ENCODE data around the gene UTRN. TPM values are rescaled to one million over a fixed set of nuclear protein-coding genes. Genes with fewer than 3 reads are reported as not detected.

The UTRN gene
- total RNA-seq, 1 experiment from 2014 or later: 10.7 TPM

- H3K9me3 ChIP-seq (ENCODE audit: low read length): no peaks in the 10 kb centered on the region
- H3K9me2 ChIP-seq (replicated peaks; ENCODE audit: insufficient read depth, low read length): no peaks in the 10 kb centered on the region
- no peaks in the 10 kb centered on the region for H3K36me3 ChIP-seq (ENCODE audit: insufficient read depth, low read length)
- no peaks in the 10 kb centered on the region for H3K4me1 ChIP-seq (ENCODE audit: low read length)
- H3K4me2 ChIP-seq (ENCODE audit: low read depth, low read length, poor library complexity, severe bottlenecking): no peak overlapping the region
- H4K20me1 ChIP-seq (ENCODE audit: insufficient read depth, low read depth, low read length): no peaks in the 10 kb centered on the region
- no peaks in the 10 kb centered on the region for H3K79me2 ChIP-seq (ENCODE audit: low read length)
- H3K27ac ChIP-seq (ENCODE audit: low read length): no peak overlapping the region
- H3K27me3 ChIP-seq (ENCODE audit: low read length): 0 out of 2 replicates have a peak, but pooled peaks cover 2% of the 10 kb centered on the region
- H2AFZ ChIP-seq (ENCODE audit: low read length): no peak overlapping the region
- H3K4me3 ChIP-seq (ENCODE audit: low read length): no peak overlapping the region
- no peak overlapping the region for H3K9ac ChIP-seq (ENCODE audit: low read length)
- no peak for DNase-seq
Observed at GRCh38 chr6:144319211-144319610, 34.1 kb downstream of the UTRN start.

DNA sequence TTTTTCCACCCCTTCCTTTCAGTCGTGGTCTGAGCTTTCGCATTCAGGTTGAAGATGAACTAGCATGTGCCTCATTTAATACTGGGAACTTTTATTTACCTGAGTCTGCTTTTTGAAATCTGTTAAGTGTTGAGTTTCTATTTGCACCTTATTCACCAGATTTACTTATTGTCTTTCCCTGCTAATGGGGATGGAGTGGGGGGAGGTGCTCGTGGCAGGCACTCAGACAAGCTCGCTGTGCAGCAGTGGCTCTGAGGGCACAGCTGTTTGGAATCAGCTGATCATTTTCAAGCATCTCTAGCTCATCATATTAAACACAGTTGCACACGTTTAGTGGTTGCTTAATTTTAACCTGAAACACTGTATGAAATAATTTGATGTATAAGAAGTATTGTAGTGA lies 35.6 kb downstream of the UTRN start:
- Histone ChIP-seq H4K20me1 (ENCODE audit: insufficient read depth, low read depth, low read length) (no peaks in the 10 kb centered on the region), H3K79me2 (ENCODE audit: low read length) (no peaks in the 10 kb centered on the region), H3K9me2 (replicated peaks; ENCODE audit: insufficient read depth, low read length) (no peaks in the 10 kb centered on the region), H3K9ac (ENCODE audit: low read length) (no peak overlapping the region), H3K9me3 (ENCODE audit: low read length) (no peaks in the 10 kb centered on the region), H3K4me2 (ENCODE audit: low read depth, low read length, poor library complexity, severe bottlenecking) (no peak overlapping the region), H2AFZ (ENCODE audit: low read length) (no peak overlapping the region), H3K4me3 (ENCODE audit: low read length) (no peak overlapping the region), H3K36me3 (ENCODE audit: insufficient read depth, low read length) (no peaks in the 10 kb centered on the region), H3K27me3 (ENCODE audit: low read length) (0 out of 2 replicates have a peak, but pooled peaks cover 2% of the 10 kb centered on the region), H3K27ac (ENCODE audit: low read length) (no peak overlapping the region), H3K4me1 (ENCODE audit: low read length) (no peaks in the 10 kb centered on the region)
- DNase-seq: no peak

GRCh38 chr6:144321839-144322591 lies 36.9 kb downstream of the UTRN start:
- no peak overlapping the region for H3K4me2 ChIP-seq (ENCODE audit: low read depth, low read length, poor library complexity, severe bottlenecking)

DNA sequence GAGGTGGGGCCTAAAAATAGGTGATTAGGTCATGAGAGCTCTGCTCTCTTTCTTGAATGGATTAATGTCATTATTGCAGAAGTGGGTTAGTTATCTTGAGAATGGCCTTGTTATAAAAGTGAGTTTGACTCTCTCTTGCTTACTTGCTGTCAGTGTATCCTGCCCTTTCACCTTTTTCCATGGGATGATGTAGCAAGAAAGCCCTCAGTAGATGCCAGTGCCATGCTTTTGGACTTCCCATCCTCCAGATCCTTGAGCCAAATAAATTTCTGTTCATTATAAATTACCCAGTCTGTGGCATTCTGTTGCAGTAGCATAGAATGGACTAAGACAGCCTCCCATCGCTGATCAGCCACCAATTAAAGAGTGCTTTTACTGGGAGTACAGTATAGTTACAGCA lies 40.1 kb downstream of the UTRN start:
- Histone ChIP-seq H3K27me3 (ENCODE audit: low read length) (0 out of 2 replicates have a peak, but pooled peaks cover 2% of the 10 kb centered on the region), H2AFZ (ENCODE audit: low read length) (no peak overlapping the region), H3K79me2 (ENCODE audit: low read length) (no peaks in the 10 kb centered on the region), H3K4me2 (ENCODE audit: low read depth, low read length, poor library complexity, severe bottlenecking) (no peak overlapping the region), H3K9ac (ENCODE audit: low read length) (no peak overlapping the region), H3K9me2 (replicated peaks; ENCODE audit: insufficient read depth, low read length) (no peaks in the 10 kb centered on the region), H3K27ac (ENCODE audit: low read length) (no peak overlapping the region), H3K9me3 (ENCODE audit: low read length) (no peaks in the 10 kb centered on the region), H3K4me3 (ENCODE audit: low read length) (no peak overlapping the region), H3K36me3 (ENCODE audit: insufficient read depth, low read length) (no peaks in the 10 kb centered on the region), H4K20me1 (ENCODE audit: insufficient read depth, low read depth, low read length) (no peaks in the 10 kb centered on the region), H3K4me1 (ENCODE audit: low read length) (no peaks in the 10 kb centered on the region)
- no peak for DNase-seq

More at GRCh38 chr6:144321839-144322591, 36.9 kb downstream of the UTRN start:
- Histone ChIP-seq H4K20me1 (ENCODE audit: insufficient read depth, low read depth, low read length) (no peaks in the 10 kb centered on the region), H3K9me3 (ENCODE audit: low read length) (no peaks in the 10 kb centered on the region), H3K27ac (ENCODE audit: low read length) (no peak overlapping the region), H3K27me3 (ENCODE audit: low read length) (0 out of 2 replicates have a peak, but pooled peaks cover 2% of the 10 kb centered on the region), H3K9me2 (replicated peaks; ENCODE audit: insufficient read depth, low read length) (no peaks in the 10 kb centered on the region), H3K79me2 (ENCODE audit: low read length) (no peaks in the 10 kb centered on the region), H3K36me3 (ENCODE audit: insufficient read depth, low read length) (no peaks in the 10 kb centered on the region), H3K4me3 (ENCODE audit: low read length) (no peak overlapping the region), H2AFZ (ENCODE audit: low read length) (no peak overlapping the region), H3K9ac (ENCODE audit: low read length) (no peak overlapping the region), H3K4me1 (ENCODE audit: low read length) (no peaks in the 10 kb centered on the region)
- DNase-seq: no peak

DNA sequence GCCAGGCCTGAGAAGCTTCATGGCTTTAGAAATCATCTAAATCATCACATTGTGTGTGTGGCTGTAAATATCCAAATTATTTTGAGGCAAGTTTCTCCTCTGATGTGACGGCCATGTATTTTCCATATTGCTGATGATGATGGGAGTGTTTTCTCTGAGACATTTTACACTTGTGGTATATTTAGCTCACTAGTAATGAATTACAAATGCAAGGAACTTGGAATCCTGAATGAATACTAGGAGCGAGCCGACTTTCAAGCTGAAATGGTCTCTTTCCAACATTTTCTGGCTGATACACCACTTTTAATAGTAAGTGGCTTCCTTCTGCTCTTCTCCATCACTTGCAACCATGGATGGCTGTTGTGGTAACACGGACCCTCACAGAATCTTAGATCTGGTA lies 41.3 kb downstream of the UTRN start:
- Histone ChIP-seq H3K9me2 (replicated peaks; ENCODE audit: insufficient read depth, low read length) (no peaks in the 10 kb centered on the region), H4K20me1 (ENCODE audit: insufficient read depth, low read depth, low read length) (no peaks in the 10 kb centered on the region), H3K4me2 (ENCODE audit: low read depth, low read length, poor library complexity, severe bottlenecking) (no peak overlapping the region), H3K36me3 (ENCODE audit: insufficient read depth, low read length) (no peaks in the 10 kb centered on the region), H3K4me1 (ENCODE audit: low read length) (no peaks in the 10 kb centered on the region), H3K9me3 (ENCODE audit: low read length) (no peaks in the 10 kb centered on the region), H2AFZ (ENCODE audit: low read length) (no peak overlapping the region), H3K9ac (ENCODE audit: low read length) (no peak overlapping the region), H3K27me3 (ENCODE audit: low read length) (0 out of 2 replicates have a peak, but pooled peaks cover 2% of the 10 kb centered on the region), H3K79me2 (ENCODE audit: low read length) (no peaks in the 10 kb centered on the region), H3K4me3 (ENCODE audit: low read length) (no peak overlapping the region), H3K27ac (ENCODE audit: low read length) (no peak overlapping the region)
- no peak for DNase-seq

DNA sequence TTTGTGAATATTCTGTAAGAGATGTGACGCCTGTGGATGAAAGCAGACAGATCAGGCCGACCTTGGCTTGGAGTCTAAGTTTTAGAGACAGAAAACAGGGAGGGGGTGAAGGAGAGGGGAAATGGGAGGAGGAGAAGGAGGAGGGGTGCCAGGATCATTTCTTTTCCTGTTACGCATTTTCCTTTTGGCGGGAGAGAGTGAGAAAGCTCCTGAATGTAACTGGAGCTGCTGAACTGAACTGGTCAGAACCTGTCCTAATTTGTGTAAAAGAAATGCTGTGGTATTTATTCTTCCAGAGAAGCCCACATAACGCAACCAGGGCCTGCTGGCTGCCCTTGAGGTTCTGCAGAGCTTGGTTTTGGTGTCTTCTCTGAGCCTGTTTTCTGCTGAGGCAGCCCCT lies 41.9 kb downstream of the UTRN start:
- no peak overlapping the region for H3K9ac ChIP-seq (ENCODE audit: low read length)
- no peak overlapping the region for H2AFZ ChIP-seq (ENCODE audit: low read length)
- H3K36me3 ChIP-seq (ENCODE audit: insufficient read depth, low read length): no peaks in the 10 kb centered on the region
- no peak overlapping the region for H3K4me3 ChIP-seq (ENCODE audit: low read length)
- no peaks in the 10 kb centered on the region; the same call in 1 of the 2 replicates for H4K20me1 ChIP-seq (ENCODE audit: insufficient read depth, low read depth, low read length)
- H3K9me2 ChIP-seq (replicated peaks; ENCODE audit: insufficient read depth, low read length): no peaks in the 10 kb centered on the region
- H3K4me1 ChIP-seq (ENCODE audit: low read length): no peaks in the 10 kb centered on the region
- no peaks in the 10 kb centered on the region for H3K79me2 ChIP-seq (ENCODE audit: low read length)
- 0 out of 2 replicates have a peak, but pooled peaks cover 2% of the 10 kb centered on the region for H3K27me3 ChIP-seq (ENCODE audit: low read length)
- H3K4me2 ChIP-seq (ENCODE audit: low read depth, low read length, poor library complexity, severe bottlenecking): no peak overlapping the region
- no peak overlapping the region for H3K27ac ChIP-seq (ENCODE audit: low read length)
- H3K9me3 ChIP-seq (ENCODE audit: low read length): no peaks in the 10 kb centered on the region
- no peak for DNase-seq

GRCh38 chr6:144330017-144330987 lies 45.2 kb downstream of the UTRN start:
- Histone ChIP-seq H3K9ac (ENCODE audit: low read length) (no peak overlapping the region), H3K4me3 (ENCODE audit: low read length) (no peak overlapping the region), H3K9me3 (ENCODE audit: low read length) (no peaks in the 10 kb centered on the region), H3K4me1 (ENCODE audit: low read length) (peaks cover 17% of the 10 kb centered on the region), H4K20me1 (ENCODE audit: insufficient read depth, low read depth, low read length) (no peaks in the 10 kb centered on the region; the same call in 1 of the 2 replicates), H3K9me2 (replicated peaks; ENCODE audit: insufficient read depth, low read length) (no peaks in the 10 kb centered on the region), H3K79me2 (ENCODE audit: low read length) (no peaks in the 10 kb centered on the region), H3K27me3 (ENCODE audit: low read length) (no peaks in the 10 kb centered on the region), H3K4me2 (ENCODE audit: low read depth, low read length, poor library complexity, severe bottlenecking) (no peak overlapping the region), H2AFZ (ENCODE audit: low read length) (no peak overlapping the region), H3K36me3 (ENCODE audit: insufficient read depth, low read length) (no peaks in the 10 kb centered on the region), H3K27ac (ENCODE audit: low read length) (no peak overlapping the region)
- DNase-seq: no peak

- Histone ChIP-seq H4K20me1 (ENCODE audit: insufficient read depth, low read depth, low read length) (no peaks in the 10 kb centered on the region; the same call in 1 of the 2 replicates), H3K4me2 (ENCODE audit: low read depth, low read length, poor library complexity, severe bottlenecking) (no peak overlapping the region), H3K27ac (ENCODE audit: low read length) (no peak overlapping the region), H2AFZ (ENCODE audit: low read length) (no peak overlapping the region), H3K4me3 (ENCODE audit: low read length) (no peak overlapping the region), H3K4me1 (ENCODE audit: low read length) (peaks cover 28% of the 10 kb centered on the region), H3K9ac (ENCODE audit: low read length) (no peak overlapping the region), H3K9me2 (replicated peaks; ENCODE audit: insufficient read depth, low read length) (no peaks in the 10 kb centered on the region), H3K9me3 (ENCODE audit: low read length) (no peaks in the 10 kb centered on the region), H3K79me2 (ENCODE audit: low read length) (no peaks in the 10 kb centered on the region), H3K27me3 (ENCODE audit: low read length) (no peaks in the 10 kb centered on the region), H3K36me3 (ENCODE audit: insufficient read depth, low read length) (no peaks in the 10 kb centered on the region)
- no peak for DNase-seq
Observed at GRCh38 chr6:144331491-144331969, 46.4 kb downstream of the UTRN start.

All from Karpas-422 (cell line).